Measurements from ENCODE around the gene EEA1. TPM values are rescaled to one million over a fixed set of nuclear protein-coding genes. Genes with fewer than 3 reads are reported as not detected.

The EEA1 gene
- polyA plus RNA-seq, 1 experiment, result 18.4 TPM

DNA sequence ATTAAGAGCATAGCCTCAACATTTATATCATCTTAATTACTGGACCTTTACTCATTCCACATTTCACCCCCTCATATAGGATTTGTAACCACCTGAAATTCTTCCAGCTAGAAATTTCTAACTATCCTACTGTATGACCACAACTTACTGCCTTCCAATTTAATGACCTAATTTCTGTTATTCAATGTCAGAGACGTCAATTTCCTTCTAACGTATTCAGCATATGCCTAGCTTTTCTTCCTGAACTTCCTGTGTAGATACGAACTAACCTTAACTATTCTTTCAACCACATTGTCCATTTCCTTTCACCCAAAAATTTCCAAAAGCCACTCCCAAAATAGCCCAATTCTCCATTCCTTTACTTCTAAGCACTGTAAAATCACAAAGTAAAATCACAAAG, 108.0 kb downstream of the EEA1 start:
- Histone ChIP-seq H3K4me3 (ENCODE audit: low read depth, low read length) (no peak overlapping the region), H3K27me3 (ENCODE audit: control insufficient read depth, insufficient read depth, low read length) (no peaks in the 10 kb centered on the region), H3K27ac (ENCODE audit: low read depth, low read length) (no peak overlapping the region), H3K9me3 (ENCODE audit: control insufficient read depth, insufficient read depth, low read length) (no peaks in the 10 kb centered on the region)
- no peak for DNase-seq (ENCODE audit: low read depth, low spot score)
- TF ChIP-seq, protein P1, sequence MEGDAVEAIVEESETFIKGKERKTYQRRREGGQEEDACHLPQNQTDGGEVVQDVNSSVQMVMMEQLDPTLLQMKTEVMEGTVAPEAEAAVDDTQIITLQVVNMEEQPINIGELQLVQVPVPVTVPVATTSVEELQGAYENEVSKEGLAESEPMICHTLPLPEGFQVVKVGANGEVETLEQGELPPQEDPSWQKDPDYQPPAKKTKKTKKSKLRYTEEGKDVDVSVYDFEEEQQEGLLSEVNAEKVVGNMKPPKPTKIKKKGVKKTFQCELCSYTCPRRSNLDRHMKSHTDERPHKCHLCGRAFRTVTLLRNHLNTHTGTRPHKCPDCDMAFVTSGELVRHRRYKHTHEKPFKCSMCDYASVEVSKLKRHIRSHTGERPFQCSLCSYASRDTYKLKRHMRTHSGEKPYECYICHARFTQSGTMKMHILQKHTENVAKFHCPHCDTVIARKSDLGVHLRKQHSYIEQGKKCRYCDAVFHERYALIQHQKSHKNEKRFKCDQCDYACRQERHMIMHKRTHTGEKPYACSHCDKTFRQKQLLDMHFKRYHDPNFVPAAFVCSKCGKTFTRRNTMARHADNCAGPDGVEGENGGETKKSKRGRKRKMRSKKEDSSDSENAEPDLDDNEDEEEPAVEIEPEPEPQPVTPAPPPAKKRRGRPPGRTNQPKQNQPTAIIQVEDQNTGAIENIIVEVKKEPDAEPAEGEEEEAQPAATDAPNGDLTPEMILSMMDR (IDR thresholded peaks at IDR 0.05; ENCODE audit: low read depth, low read length), result no peak
- ChIA-PET POLR2A (no interaction called here), CTCF (no interaction called here)

DNA sequence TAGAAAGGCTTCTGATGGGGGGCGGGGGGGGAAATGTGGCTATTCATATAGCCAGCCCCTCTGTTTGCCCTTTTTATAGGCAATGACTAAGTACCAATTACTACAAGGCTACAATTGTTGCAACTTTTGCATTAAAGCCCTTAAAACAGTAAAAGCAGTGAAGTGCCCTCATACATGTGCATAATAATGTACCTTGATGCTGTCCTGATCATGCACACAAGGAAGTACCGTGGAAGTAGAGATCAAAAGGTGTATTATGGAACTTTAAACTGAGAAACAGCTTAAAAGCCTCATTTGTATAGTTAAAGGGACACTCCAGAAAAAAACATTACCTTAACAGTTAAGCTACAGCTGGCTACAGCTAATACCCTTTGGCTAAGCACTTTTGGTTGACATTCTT, 114.5 kb downstream of the EEA1 start:
- POLR2A ChIA-PET, result no interaction called here
- Histone ChIP-seq H3K27ac (ENCODE audit: low read depth, low read length) (no peak overlapping the region), H3K27me3 (ENCODE audit: control insufficient read depth, insufficient read depth, low read length) (no peaks in the 10 kb centered on the region), H3K9me3 (ENCODE audit: control insufficient read depth, insufficient read depth, low read length) (no peaks in the 10 kb centered on the region), H3K4me3 (ENCODE audit: low read depth, low read length) (no peak overlapping the region)
- no peak for DNase-seq (ENCODE audit: low read depth, low spot score)
- TF ChIP-seq, protein P1 (IDR thresholded peaks at IDR 0.05; ENCODE audit: low read depth, low read length), result no peak
- CTCF ChIA-PET, result no interaction called here

DNA sequence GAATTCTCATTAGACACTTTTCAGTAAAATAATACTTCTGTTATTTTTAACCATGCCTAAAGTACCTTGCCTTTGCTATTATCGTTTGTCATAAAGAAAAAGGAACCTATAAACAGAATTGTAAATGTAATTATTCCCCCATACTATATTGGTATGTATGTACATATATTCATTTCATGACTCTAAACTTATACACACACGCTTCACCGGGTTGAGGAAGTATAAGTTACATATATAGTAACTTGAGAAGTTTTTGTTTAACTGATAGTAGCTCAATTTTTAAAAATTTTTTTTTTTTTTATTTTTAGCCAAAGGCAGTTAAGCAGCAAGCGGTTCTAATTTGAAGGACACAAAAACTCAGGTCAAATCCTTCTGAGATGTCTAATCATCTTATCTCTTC, 118.7 kb downstream of the EEA1 start:
- POLR2A ChIA-PET, result no interaction called here
- Histone ChIP-seq H3K4me3 (ENCODE audit: low read depth, low read length) (no peak overlapping the region), H3K27me3 (ENCODE audit: control insufficient read depth, insufficient read depth, low read length) (no peaks in the 10 kb centered on the region), H3K27ac (ENCODE audit: low read depth, low read length) (no peak overlapping the region), H3K9me3 (ENCODE audit: control insufficient read depth, insufficient read depth, low read length) (peaks cover 3% of the 10 kb centered on the region; the same call in 1 of the 2 replicates)
- CTCF ChIA-PET, result interaction anchor here (1.9 kb wide), 1 partner anchor 17 kb away, joined by 5 read pairs; no protein-coding TSS in a partner anchor
- TF ChIP-seq, protein P1 (IDR thresholded peaks at IDR 0.05; ENCODE audit: low read depth, low read length), result no peak
- no peak for DNase-seq (ENCODE audit: low read depth, low spot score)

DNA sequence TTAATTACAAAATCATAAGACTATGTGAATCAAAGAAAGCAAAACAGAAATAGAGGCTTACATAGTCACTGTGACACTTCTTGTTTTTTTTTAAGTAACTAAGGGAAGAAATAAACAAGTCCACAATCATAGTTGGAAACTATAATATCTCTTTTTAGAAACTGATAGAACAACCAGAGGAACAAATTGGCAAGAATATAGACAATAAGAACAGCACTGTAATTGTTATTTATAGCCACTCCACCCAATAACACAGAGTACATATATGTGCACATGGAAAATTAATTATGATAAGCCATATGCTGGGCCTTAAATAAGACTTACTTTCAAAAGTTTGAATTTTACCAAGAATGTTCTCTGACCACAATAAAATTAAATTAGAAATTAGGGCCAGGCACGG, 125.2 kb downstream of the EEA1 start:
- no peak overlapping the region for H3K27ac ChIP-seq (ENCODE audit: low read depth, low read length)
- DNase-seq (ENCODE audit: low read depth, low spot score), result no peak
- POLR2A ChIA-PET, result no interaction called here
- CTCF ChIA-PET, result no interaction called here
- no peak overlapping the region for H3K4me3 ChIP-seq (ENCODE audit: low read depth, low read length)
- H3K9me3 ChIP-seq (ENCODE audit: control insufficient read depth, insufficient read depth, low read length), result peaks cover 3% of the 10 kb centered on the region; the same call in 1 of the 2 replicates
- TF ChIP-seq, protein P1 (IDR thresholded peaks at IDR 0.05; ENCODE audit: low read depth, low read length), result no peak
- no peaks in the 10 kb centered on the region for H3K27me3 ChIP-seq (ENCODE audit: control insufficient read depth, insufficient read depth, low read length)

DNA sequence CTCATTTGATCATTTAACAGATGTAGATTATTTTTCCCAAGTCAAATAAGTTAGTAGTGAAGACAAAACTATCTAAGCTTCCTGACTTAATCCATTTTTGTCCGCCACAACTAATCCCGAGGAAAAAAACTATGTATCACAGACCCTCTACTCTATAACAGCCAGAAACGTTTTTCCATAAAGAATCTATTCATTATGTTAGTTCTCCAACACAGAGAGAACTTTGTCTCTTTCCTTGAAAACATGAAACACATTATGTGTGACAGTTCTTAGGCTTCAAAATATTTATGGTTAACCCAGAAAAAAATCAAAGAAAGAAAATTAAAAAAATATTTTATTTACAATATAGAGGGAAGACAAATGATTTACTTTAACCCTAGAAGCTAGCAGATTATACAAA, 126.2 kb downstream of the EEA1 start:
- Histone ChIP-seq H3K27ac (ENCODE audit: low read depth, low read length) (no peak overlapping the region), H3K9me3 (ENCODE audit: control insufficient read depth, insufficient read depth, low read length) (peaks cover 3% of the 10 kb centered on the region; the same call in 1 of the 2 replicates), H3K4me3 (ENCODE audit: low read depth, low read length) (no peak overlapping the region), H3K27me3 (ENCODE audit: control insufficient read depth, insufficient read depth, low read length) (no peaks in the 10 kb centered on the region)
- CTCF ChIA-PET, result interaction anchor here (0.9 kb wide), 1 partner anchor 594 kb away, joined by 3 read pairs; no protein-coding TSS in a partner anchor
- TF ChIP-seq, protein P1 (IDR thresholded peaks at IDR 0.05; ENCODE audit: low read depth, low read length), result no peak
- POLR2A ChIA-PET, result no interaction called here
- no peak for DNase-seq (ENCODE audit: low read depth, low spot score)

Measured in AG04450 (cell line).